Epithelial cell of esophagus (primary cell): Measurements from ENCODE around the gene CCDC32.
"Not testable (repeated sequence)": the region's sequence is repeated elsewhere in the genome, so short reads cannot be mapped to it uniquely, and the experiment has no call there.

Source experiments
- DNase-seq: peaks from one replicate; pipeline ENCODE4 v3.0.0; 2010; ENCODE audit warnings: low read depth
- H3K4me3 ChIP-seq: 2 replicates; pipeline ENCODE4 v1.5.1; 2011; ENCODE audit warnings: mild to moderate bottlenecking, low read length, control low read depth
- CTCF ChIP-seq: IDR thresholded peaks from 2 replicates; pipeline ENCODE4 v1.5.1; 2011; ENCODE audit warnings: low read depth, mild to moderate bottlenecking, low read length, control low read depth, inconsistent platforms; ENCODE audit not compliant: insufficient read depth; ENCODE audit errors: missing control alignments

Gene CCDC32

GRCh38 chr15:40590667-40591050 is 25.8 kb upstream of the CCDC32 start:
- H3K4me3 ChIP-seq = no peak overlapping the region
- TF ChIP-seq CTCF = no peak
- no peak for DNase-seq

DNA sequence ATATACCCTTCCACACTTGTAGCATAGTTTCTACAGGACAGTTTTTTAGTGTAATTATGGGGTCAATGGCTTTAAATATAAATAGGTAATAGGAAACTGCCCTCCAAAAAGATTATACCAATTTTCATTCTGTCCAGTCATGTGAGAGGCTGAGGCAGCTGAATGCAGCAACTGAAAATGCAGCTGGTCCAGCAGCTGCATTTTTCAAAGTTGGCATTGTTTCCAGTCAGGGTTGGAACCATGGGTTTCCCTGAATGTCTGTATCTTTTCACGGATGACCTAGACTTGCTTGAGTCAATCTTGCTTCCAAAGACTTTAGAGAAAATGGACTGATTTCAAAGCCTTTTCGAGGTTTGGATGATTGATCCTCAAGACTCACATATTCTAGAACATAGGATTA is 19.3 kb upstream of the CCDC32 start:
- no peak for TF ChIP-seq CTCF
- H3K4me3 ChIP-seq = no peak overlapping the region
- no peak for DNase-seq

DNA sequence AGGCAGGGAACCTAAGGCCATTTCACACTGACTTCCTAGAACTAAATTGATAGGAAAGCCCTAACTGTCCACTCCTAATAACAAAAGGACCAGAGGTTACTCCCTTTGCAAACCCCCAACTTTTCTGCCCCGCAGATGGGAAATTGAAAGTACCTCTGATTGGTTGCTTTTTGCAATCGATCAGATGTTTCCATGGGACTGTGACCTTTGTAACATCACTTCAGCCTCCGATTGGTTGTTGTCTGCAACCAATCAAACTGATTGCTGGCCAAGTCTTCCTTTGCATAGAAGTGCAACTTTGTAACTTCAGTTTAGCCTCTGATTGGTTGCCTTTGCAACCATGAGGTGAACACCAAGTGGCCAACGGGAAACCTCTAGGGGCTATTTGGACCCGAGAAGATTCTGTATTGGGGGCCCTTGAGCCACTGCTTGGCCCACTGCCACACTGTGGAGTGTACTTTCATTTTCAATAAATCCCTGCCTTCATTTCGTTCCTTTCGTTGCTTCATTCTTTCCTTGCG is 17.9 kb upstream of the CCDC32 start:
- TF ChIP-seq CTCF = no peak
- H3K4me3 ChIP-seq = peak overlapping the region; percentile 35
- DNase-seq = peak; percentile 17

- H3K4me3 ChIP-seq, DNase-seq: not testable (repeated sequence)
Measured at GRCh38 chr15:40581796-40582195, 17.0 kb upstream of the CCDC32 start.

DNA sequence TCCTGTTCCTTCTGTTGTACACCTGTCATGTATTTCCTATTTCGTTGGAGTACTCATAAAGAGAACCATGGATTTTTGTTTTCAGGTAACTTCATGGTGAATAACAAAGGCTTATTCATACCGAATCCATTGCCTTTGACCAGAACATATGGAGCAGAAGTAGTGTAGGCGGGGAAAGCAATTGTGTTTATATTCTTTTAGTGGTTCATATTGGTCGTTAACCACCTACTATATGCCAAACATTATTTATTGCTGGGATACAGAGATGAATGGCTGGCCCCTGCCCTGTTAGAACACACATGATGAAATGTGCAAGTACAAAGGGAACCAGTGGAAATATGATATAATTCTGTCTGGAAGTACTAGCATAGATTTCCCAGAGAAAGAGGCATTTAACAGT is 14.1 kb upstream of the CCDC32 start:
- DNase-seq = no peak
- no peak for TF ChIP-seq CTCF
- no peak overlapping the region for H3K4me3 ChIP-seq

- H3K4me3 ChIP-seq, DNase-seq: not testable (repeated sequence)
Measured at GRCh38 chr15:40576914-40577313, 12.1 kb upstream of the CCDC32 start.

GRCh38 chr15:40575113-40575512 is 10.3 kb upstream of the CCDC32 start:
- no peak for DNase-seq
- TF ChIP-seq CTCF = no peak
- no peak overlapping the region for H3K4me3 ChIP-seq

DNA sequence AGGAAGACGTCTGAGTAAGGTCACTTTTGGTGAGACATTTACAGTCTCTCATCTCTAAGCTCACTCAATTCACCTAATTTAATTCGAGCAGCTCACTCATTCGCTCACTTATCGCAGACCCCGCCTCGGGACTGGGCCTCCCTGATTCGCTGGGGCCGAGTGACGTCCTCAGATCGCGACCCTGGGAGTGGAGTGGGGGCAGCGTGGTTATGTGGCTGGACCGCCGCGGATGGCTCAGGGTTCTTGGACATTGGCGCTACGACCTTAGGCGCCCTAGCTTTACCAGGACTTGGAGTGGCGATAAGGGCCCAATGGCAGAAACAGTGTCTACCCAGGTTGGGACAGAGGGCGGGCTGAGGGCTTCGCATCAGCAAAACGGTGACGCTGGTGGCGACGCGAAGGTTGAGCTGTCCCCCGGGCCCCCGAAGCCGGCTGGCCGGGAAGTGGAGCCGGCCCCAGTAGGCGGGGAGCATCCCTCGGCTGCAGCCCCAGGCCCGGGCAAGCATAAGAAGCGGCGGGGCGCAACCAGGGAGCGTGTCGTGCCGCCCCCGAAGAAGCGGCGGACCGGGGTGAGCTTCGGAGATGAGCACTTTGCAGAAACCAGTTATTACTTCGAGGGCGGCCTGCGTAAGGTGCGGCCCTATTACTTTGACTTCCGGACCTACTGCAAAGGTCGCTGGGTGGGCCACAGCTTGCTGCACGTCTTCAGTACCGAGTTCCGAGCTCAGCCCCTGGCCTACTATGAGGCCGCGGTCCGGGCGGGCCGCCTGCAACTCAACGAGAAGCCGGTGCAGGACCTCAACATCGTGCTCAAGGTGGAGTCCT is 4.5 kb upstream of the CCDC32 start, which contains the start of gene RPUSD2:
Gene RPUSD2, plus strand, starts transcription at position 171 of the 825 bp plus-strand sequence. Its CDS starts 39 bp downstream, at position 210.
- TF ChIP-seq CTCF = no peak
- H3K4me3 ChIP-seq = peak within 1 kb of the TSS; percentile 95
- peak; percentile 94 for DNase-seq
